Progenitor cell of endocrine pancreas (in vitro differentiated cells): ENCODE measurements around the gene UCN3. TPM values are rescaled to one million over a fixed set of nuclear protein-coding genes. Genes with fewer than 3 reads are reported as not detected.
A peak's percentile ranks its signal among the peaks of the same experiment; 100 is the strongest.

ENCODE experiments used
- DNase-seq: peaks from one replicate; pipeline ENCODE4 v3.0.0; 2021; ENCODE audit warnings: low spot score; ENCODE audit not compliant: unreplicated experiment
- H3K27ac Mint-ChIP-seq: 2 replicates; pipeline ENCODE4 v1.8.0; 2021; ENCODE audit warnings: mild to moderate bottlenecking, moderate library complexity, mixed read lengths
- H3K27me3 Mint-ChIP-seq: 2 replicates; pipeline ENCODE4 v1.8.0; 2021; ENCODE audit warnings: mixed read lengths
- H3K36me3 Mint-ChIP-seq: 2 replicates; pipeline ENCODE4 v1.8.0; 2022; ENCODE audit warnings: mixed read lengths; ENCODE audit not compliant: insufficient read depth
- H3K4me1 Mint-ChIP-seq: 2 replicates; pipeline ENCODE4 v1.8.0; 2021; ENCODE audit warnings: low read depth, mixed read lengths
- H3K4me3 Mint-ChIP-seq: 2 replicates; pipeline ENCODE4 v1.8.0; 2021; ENCODE audit warnings: low read depth, mild to moderate bottlenecking, moderate library complexity, mixed read lengths
- H3K9me3 Mint-ChIP-seq: 2 replicates; pipeline ENCODE4 v1.8.0; 2021; ENCODE audit warnings: low read depth, mixed read lengths
- CTCF ChIP-seq: fragments of 200-600 bp; sonication (generic); IDR thresholded peaks from one replicate; pipeline ENCODE4 v1.5.0; 2021; ENCODE audit warnings: antibody characterized with exemption, mild to moderate bottlenecking; ENCODE audit not compliant: unreplicated experiment
- total RNA-seq: library from RNA; stranded (reverse); gene quantifications from 2 replicates; pipeline ENCODE4 v1.2.1, GENCODE V29; 2021

The UCN3 gene
- total RNA-seq, 1 donor from 2014 or later = 1.3 TPM

GRCh38 chr10:5343561-5343960 lies 21.2 kb upstream of the UCN3 start:
- H3K4me1 Mint-ChIP-seq = no peaks in the 10 kb centered on the region
- TF ChIP-seq CTCF = peak; percentile 23
- H3K9me3 Mint-ChIP-seq = no peaks in the 10 kb centered on the region
- H3K27ac Mint-ChIP-seq = no peak overlapping the region
- no peaks in the 10 kb centered on the region for H3K36me3 Mint-ChIP-seq
- H3K27me3 Mint-ChIP-seq = no peaks in the 10 kb centered on the region
- no peak for DNase-seq
- no peak overlapping the region for H3K4me3 Mint-ChIP-seq

GRCh38 chr10:5343979-5344378 lies 20.8 kb upstream of the UCN3 start:
- H3K27ac Mint-ChIP-seq = no peak overlapping the region
- TF ChIP-seq CTCF = no peak
- no peaks in the 10 kb centered on the region for H3K27me3 Mint-ChIP-seq
- no peaks in the 10 kb centered on the region for H3K9me3 Mint-ChIP-seq
- H3K4me3 Mint-ChIP-seq = no peak overlapping the region
- no peak for DNase-seq
- no peaks in the 10 kb centered on the region for H3K36me3 Mint-ChIP-seq
- no peaks in the 10 kb centered on the region for H3K4me1 Mint-ChIP-seq

- TF ChIP-seq CTCF = no peak
- no peak for DNase-seq
- Mint-ChIP-seq H3K9me3 (no peaks in the 10 kb centered on the region), H3K27me3 (no peaks in the 10 kb centered on the region), H3K4me1 (no peaks in the 10 kb centered on the region), H3K4me3 (no peak overlapping the region), H3K27ac (no peak overlapping the region), H3K36me3 (no peaks in the 10 kb centered on the region)
Observed at GRCh38 chr10:5344746-5345145, 20.0 kb upstream of the UCN3 start.

- no peak for DNase-seq
- Mint-ChIP-seq H3K27ac (no peak overlapping the region), H3K4me1 (no peaks in the 10 kb centered on the region), H3K9me3 (no peaks in the 10 kb centered on the region), H3K36me3 (no peaks in the 10 kb centered on the region), H3K27me3 (no peaks in the 10 kb centered on the region), H3K4me3 (no peak overlapping the region)
- TF ChIP-seq CTCF = no peak
Observed at GRCh38 chr10:5346881-5347280, 17.9 kb upstream of the UCN3 start.

GRCh38 chr10:5349362-5349761 lies 15.4 kb upstream of the UCN3 start:
- Mint-ChIP-seq H3K27me3 (no peaks in the 10 kb centered on the region), H3K27ac (no peak overlapping the region), H3K4me1 (no peaks in the 10 kb centered on the region), H3K9me3 (no peaks in the 10 kb centered on the region), H3K4me3 (no peak overlapping the region), H3K36me3 (no peaks in the 10 kb centered on the region)
- DNase-seq = no peak
- TF ChIP-seq CTCF = no peak
